Stomach (tissue), 4 donors: ENCODE measurements around the gene CMIP.

ENCODE experiments used
- CTCF ChIP-seq, 7 experiments: fragments of 450-650 bp in 4 of 7; fragments of 200-600 bp in 3 of 7; sonication (generic) in 3 of 7; IDR thresholded peaks; one replicate each; pipeline ENCODE4 v1.5.1; 2016 to 2019; ENCODE audit warnings: antibody characterized with exemption in 7 of 7, control low read depth in 2 of 7, mild to moderate bottlenecking in 1 of 7
- EP300 ChIP-seq: sonication (generic); formaldehyde crosslinking; IDR thresholded peaks from one replicate; pipeline ENCODE4 v1.6.1; 2017; ENCODE audit warnings: antibody characterized with exemption
- POLR2A ChIP-seq, 4 donors: fragments of 450-650 bp; IDR thresholded peaks; one replicate each; pipeline ENCODE4 v1.6.1; 2016; ENCODE audit warnings: antibody characterized with exemption in 4 of 4, control low read depth in 2 of 4, mild to moderate bottlenecking in 1 of 4, moderate library complexity in 1 of 4

- no peak for TF ChIP-seq CTCF (IDR thresholded peaks at IDR 0.05)
- no peak for TF ChIP-seq POLR2A (IDR thresholded peaks at IDR 0.05)
- TF ChIP-seq EP300: no peak
Measured at GRCh38 chr16:81692021-81692420, 247.4 kb downstream of the CMIP start.
